Thyroid gland (tissue), 4 donors: Measurements from ENCODE around the gene GPM6B.
"Not testable (repeated sequence)": the region's sequence is repeated elsewhere in the genome, so short reads cannot be mapped to it uniquely, and the experiment has no call there.

Source experiments
- CTCF ChIP-seq, 6 experiments: fragments of 200-600 bp in 3 of 6; fragments of 450-650 bp in 3 of 6; sonication (generic) in 3 of 6; IDR thresholded peaks; one replicate each; pipeline ENCODE4 v1.5.1; 2016 to 2019; ENCODE audit warnings: antibody characterized with exemption in 6 of 6, mild to moderate bottlenecking in 2 of 6, inconsistent platforms in 1 of 6, moderate library complexity in 1 of 6
- POLR2A ChIP-seq, 2 donors: fragments of 450-650 bp; IDR thresholded peaks; one replicate each; pipeline ENCODE4 v1.6.1; 2017; ENCODE audit warnings: antibody characterized with exemption in 2 of 2, mild to moderate bottlenecking in 2 of 2, moderate library complexity in 1 of 2

GRCh38 chrX:13730523-13730922, 86.4 kb downstream of the GPM6B start:
- not testable (repeated sequence) for TF ChIP-seq CTCF, POLR2A (IDR thresholded peaks at IDR 0.05)
